Trophoblast cell (in vitro differentiated cells and primary cell): Measurements from ENCODE around the gene PLEKHG4B.

ENCODE experiments used
- DNase-seq, 2 donors: peaks; one replicate each; pipeline ENCODE4 v3.0.0-alpha.2; 2016
- H2AFZ ChIP-seq: 2 replicates; pipeline ENCODE4 v1.6.1; 2013; ENCODE audit warnings: low read length, moderate library complexity, mild to moderate bottlenecking; ENCODE audit not compliant: insufficient read depth, poor library complexity
- H2AK5ac ChIP-seq: 2 replicates; pipeline ENCODE4 v1.6.1; 2013; ENCODE audit warnings: mild to moderate bottlenecking, low read length
- H2BK120ac ChIP-seq: 2 replicates; pipeline ENCODE4 v1.6.1; 2013; ENCODE audit warnings: low read length, mild to moderate bottlenecking, moderate library complexity; ENCODE audit not compliant: insufficient read depth, poor library complexity
- H2BK12ac ChIP-seq: 2 replicates; pipeline ENCODE4 v1.6.1; 2013; ENCODE audit warnings: mild to moderate bottlenecking, low read length, moderate library complexity
- H2BK5ac ChIP-seq: 2 replicates; pipeline ENCODE4 v1.6.1; 2013; ENCODE audit warnings: low read length, low read depth, moderate library complexity, mild to moderate bottlenecking; ENCODE audit not compliant: poor library complexity
- H3K14ac ChIP-seq: 2 replicates; pipeline ENCODE4 v1.6.1; 2013; ENCODE audit warnings: mild to moderate bottlenecking, low read length
- H3K18ac ChIP-seq: 2 replicates; pipeline ENCODE4 v1.6.1; 2013; ENCODE audit warnings: mild to moderate bottlenecking, low read length
- H3K23ac ChIP-seq: 2 replicates; pipeline ENCODE4 v1.6.1; 2013; ENCODE audit warnings: low read length
- H3K27ac ChIP-seq: 2 replicates; pipeline ENCODE4 v1.5.1; 2013; ENCODE audit warnings: low read depth, mild to moderate bottlenecking, inconsistent platforms, low read length, moderate library complexity
- H3K27me3 ChIP-seq: 2 replicates; pipeline ENCODE4 v1.6.1; 2013; ENCODE audit warnings: inconsistent platforms, mild to moderate bottlenecking, low read length, moderate library complexity; ENCODE audit not compliant: insufficient read depth
- H3K36me3 ChIP-seq, 2 experiments: 1 replicate in 1 of 2; 2 replicates in 1 of 2; pipeline ENCODE4 v1.6.1; 2013; ENCODE audit warnings: low read length in 2 of 2, mild to moderate bottlenecking in 2 of 2, moderate library complexity in 1 of 2; ENCODE audit not compliant: insufficient read depth in 2 of 2, control insufficient read depth in 1 of 2
- H3K4ac ChIP-seq: 2 replicates; pipeline ENCODE4 v1.6.1; 2013; ENCODE audit warnings: low read depth, mild to moderate bottlenecking, low read length, moderate library complexity
- H3K4me1 ChIP-seq, 2 experiments: 1 replicate in 1 of 2; 2 replicates in 1 of 2; pipeline ENCODE4 v1.6.1; 2013; ENCODE audit warnings: low read length in 2 of 2, mild to moderate bottlenecking in 2 of 2, moderate library complexity in 1 of 2; ENCODE audit not compliant: insufficient read depth in 2 of 2, control insufficient read depth in 1 of 2
- H3K4me2 ChIP-seq: 2 replicates; pipeline ENCODE4 v1.6.1; 2013; ENCODE audit warnings: inconsistent platforms, mild to moderate bottlenecking, low read length, moderate library complexity
- H3K4me3 ChIP-seq: 2 replicates; pipeline ENCODE4 v1.5.1; 2013; ENCODE audit warnings: mild to moderate bottlenecking, low read depth, low read length, inconsistent platforms
- H3K79me1 ChIP-seq: one replicate; pipeline ENCODE4 v1.6.1; 2013; ENCODE audit warnings: low read length
- H3K79me2 ChIP-seq: 2 replicates; pipeline ENCODE4 v1.6.1; 2013; ENCODE audit warnings: low read length, mild to moderate bottlenecking; ENCODE audit not compliant: control insufficient read depth, insufficient read depth, poor library complexity
- H3K9ac ChIP-seq: 2 replicates; pipeline ENCODE4 v1.6.1; 2013; ENCODE audit warnings: mild to moderate bottlenecking, low read length
- H3K9me3 ChIP-seq: 2 replicates; pipeline ENCODE4 v1.6.1; 2013; ENCODE audit warnings: low read depth, mild to moderate bottlenecking, control low read depth, inconsistent platforms, low read length; ENCODE audit not compliant: insufficient read depth
- H4K12ac ChIP-seq: 2 replicates; pipeline ENCODE4 v1.6.1; 2013; ENCODE audit warnings: low read depth, mild to moderate bottlenecking, low read length, moderate library complexity
- H4K8ac ChIP-seq: 2 replicates; pipeline ENCODE4 v1.6.1; 2013; ENCODE audit warnings: low read depth, mild to moderate bottlenecking, low read length, moderate library complexity
- H4K91ac ChIP-seq: one replicate; pipeline ENCODE4 v1.6.1; 2013; ENCODE audit warnings: low read depth, mild to moderate bottlenecking, low read length, moderate library complexity
- WGBS: extraction: QIAGEN DNeasy Blood & Tissue Kit; methylation state at CpG from one replicate; pipeline ENCODE4 v1.1.7; 2013; ENCODE audit warnings: missing lambda C conversion rate; ENCODE audit not compliant: insufficient read length, insufficient coverage; ENCODE audit errors: extremely low coverage; 5-methylcytosine and 5-hydroxymethylcytosine counted together

The PLEKHG4B gene

DNA sequence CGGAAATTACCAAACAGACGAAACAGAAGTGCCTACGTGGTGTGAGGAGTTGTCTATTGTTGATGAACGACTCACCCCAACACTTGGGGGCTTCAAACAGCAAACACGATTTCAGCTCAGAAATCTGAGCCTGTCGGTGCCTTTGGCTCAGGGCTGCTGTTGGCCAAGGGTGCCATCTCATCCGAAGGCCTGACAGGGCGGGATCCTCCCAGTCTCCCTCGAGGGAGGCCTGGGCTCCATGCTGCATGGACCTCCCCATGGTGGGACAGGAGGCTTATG lies 100.7 kb downstream of the PLEKHG4B start:
- no peak overlapping the region for H4K91ac ChIP-seq

DNA sequence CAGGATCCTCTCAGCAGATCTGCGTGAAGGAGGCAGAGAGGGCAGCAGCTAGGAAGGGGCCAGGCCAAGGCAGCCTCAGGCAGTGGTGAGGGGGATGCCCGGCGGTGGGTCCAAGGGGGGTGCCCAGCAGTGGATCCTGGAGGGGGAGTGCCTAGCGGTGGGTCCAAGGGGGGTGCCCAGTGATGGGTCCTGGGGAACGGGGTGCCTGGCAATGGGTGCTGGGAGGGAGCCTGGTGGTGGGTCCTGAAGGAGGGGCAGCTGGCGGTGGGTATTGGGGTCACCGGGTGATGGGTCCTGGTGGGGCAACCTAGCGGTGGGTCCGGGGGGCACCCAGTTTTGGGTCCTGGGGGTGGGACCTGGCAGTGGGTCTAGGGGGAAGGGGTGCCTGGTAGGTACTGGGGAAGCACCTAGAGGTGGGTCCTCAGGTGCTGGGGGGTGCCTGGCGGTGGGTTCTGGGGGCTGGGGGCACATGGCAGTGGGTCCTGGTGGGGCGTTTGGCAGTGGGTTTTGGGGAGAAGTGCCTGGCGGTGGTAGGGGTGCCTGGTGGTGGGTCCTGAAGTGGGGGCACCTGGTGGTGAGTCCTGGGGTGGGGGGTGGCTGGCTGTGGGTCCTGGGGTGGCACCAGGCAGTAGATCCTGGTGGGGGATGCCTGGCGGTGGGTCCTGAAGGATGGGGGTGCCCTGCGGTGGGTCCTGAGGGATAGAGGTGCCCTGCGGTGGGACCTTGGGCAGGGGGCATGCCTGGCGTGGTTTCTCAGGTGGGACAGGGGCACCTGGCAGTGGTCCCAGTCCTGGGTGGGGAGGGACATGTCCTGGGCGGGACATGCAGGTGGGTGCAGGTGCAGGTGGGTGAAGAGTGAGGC lies 101.2 kb downstream of the PLEKHG4B start:
- no peak overlapping the region for H4K12ac ChIP-seq
- no peaks in the 10 kb centered on the region for H3K79me1 ChIP-seq
- no peak overlapping the region for H2BK5ac ChIP-seq
- no peak overlapping the region for H4K8ac ChIP-seq
- H3K4me1 ChIP-seq, result peaks cover 0 to 1% of the 10 kb centered on the region in 2 experiments
- no peaks in the 10 kb centered on the region for H3K9me3 ChIP-seq
- H2BK12ac ChIP-seq, result no peak overlapping the region
- H2AK5ac ChIP-seq, result no peak overlapping the region
- H3K79me2 ChIP-seq, result no peaks in the 10 kb centered on the region
- H3K18ac ChIP-seq, result no peak overlapping the region
- no peaks in the 10 kb centered on the region for H3K36me3 ChIP-seq
- H2BK120ac ChIP-seq, result no peak overlapping the region
- no peak overlapping the region for H3K9ac ChIP-seq
- no peak overlapping the region for H2AFZ ChIP-seq
- no peak overlapping the region for H3K4me2 ChIP-seq
- H3K4ac ChIP-seq, result no peak overlapping the region
- H3K4me3 ChIP-seq, result no peak overlapping the region
- H3K27me3 ChIP-seq, result no peaks in the 10 kb centered on the region
- DNase-seq, result no peak
- WGBS, result no CpG with 5 or more reads among the region's 17 CpGs
- no peak overlapping the region for H3K23ac ChIP-seq
- no peak overlapping the region for H4K91ac ChIP-seq
- no peak overlapping the region for H3K14ac ChIP-seq
- H3K27ac ChIP-seq, result no peak overlapping the region

More for the DNA sequence above, 100.7 kb downstream of the PLEKHG4B start:
- H4K12ac ChIP-seq, result no peak overlapping the region
- H3K9ac ChIP-seq, result no peak overlapping the region
- H3K4me2 ChIP-seq, result no peak overlapping the region
- H2BK12ac ChIP-seq, result no peak overlapping the region
- no peak overlapping the region for H3K4me3 ChIP-seq
- no peak overlapping the region for H3K18ac ChIP-seq
- H3K79me2 ChIP-seq, result no peaks in the 10 kb centered on the region
- no peak overlapping the region for H3K4ac ChIP-seq
- no peak overlapping the region for H2AK5ac ChIP-seq
- H3K4me1 ChIP-seq, result peaks cover 0 to 7% of the 10 kb centered on the region in 2 experiments
- no peak overlapping the region for H4K8ac ChIP-seq
- WGBS, result no CpG with 5 or more reads among the region's 9 CpGs
- no peak overlapping the region for H2BK120ac ChIP-seq
- H2BK5ac ChIP-seq, result no peak overlapping the region
- no peaks in the 10 kb centered on the region for H3K36me3 ChIP-seq
- no peaks in the 10 kb centered on the region for H3K27me3 ChIP-seq
- DNase-seq, result no peak
- no peaks in the 10 kb centered on the region for H3K9me3 ChIP-seq
- H3K14ac ChIP-seq, result no peak overlapping the region
- H3K79me1 ChIP-seq, result no peaks in the 10 kb centered on the region
- H2AFZ ChIP-seq, result no peak overlapping the region
- H3K27ac ChIP-seq, result no peak overlapping the region
- no peak overlapping the region for H3K23ac ChIP-seq

DNA sequence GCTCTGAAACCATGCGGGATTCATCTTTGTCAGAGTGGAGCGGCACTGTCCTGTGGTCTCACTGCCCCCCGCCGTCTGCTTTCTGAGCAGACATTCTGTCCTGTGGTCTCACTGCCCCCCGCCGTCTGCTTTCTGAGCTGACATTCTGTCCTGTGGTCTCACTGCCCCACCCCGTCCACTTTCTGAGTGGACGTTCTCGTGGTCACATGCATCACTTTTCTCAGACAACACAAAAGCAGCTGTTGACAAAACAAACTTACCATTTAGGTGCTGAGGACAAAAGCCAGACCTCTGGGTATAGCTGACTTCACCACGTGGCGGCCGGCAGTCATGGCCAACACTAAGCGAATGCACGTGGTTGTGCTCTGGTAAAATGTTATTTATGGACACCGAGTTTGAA lies 102.1 kb downstream of the PLEKHG4B start:
- Histone ChIP-seq H3K9me3 (no peaks in the 10 kb centered on the region), H2BK12ac (no peak overlapping the region), H3K79me2 (no peaks in the 10 kb centered on the region), H2AK5ac (no peak overlapping the region), H2AFZ (no peak overlapping the region), H2BK5ac (no peak overlapping the region), H3K4me3 (no peak overlapping the region), H4K8ac (no peak overlapping the region), H4K91ac (no peak overlapping the region), H3K14ac (no peak overlapping the region), H3K23ac (no peak overlapping the region), H3K4me2 (no peak overlapping the region), H3K4ac (no peak overlapping the region), H3K27me3 (no peaks in the 10 kb centered on the region), H3K9ac (no peak overlapping the region), H2BK120ac (no peak overlapping the region), H3K36me3 (peaks cover 0 to 2% of the 10 kb centered on the region in 2 experiments), H3K4me1 (no peaks in the 10 kb centered on the region), H3K79me1 (no peaks in the 10 kb centered on the region), H4K12ac (no peak overlapping the region), H3K27ac (no peak overlapping the region), H3K18ac (no peak overlapping the region)
- no CpG with 5 or more reads among the region's 15 CpGs for WGBS
- DNase-seq, result no peak

- Histone ChIP-seq H3K14ac (no peak overlapping the region), H3K18ac (no peak overlapping the region), H3K4ac (no peak overlapping the region), H3K27ac (no peak overlapping the region), H3K79me1 (no peaks in the 10 kb centered on the region), H3K79me2 (no peaks in the 10 kb centered on the region), H3K4me2 (no peak overlapping the region), H3K9me3 (no peaks in the 10 kb centered on the region), H2BK120ac (no peak overlapping the region), H4K12ac (no peak overlapping the region), H3K4me3 (no peak overlapping the region), H2AFZ (no peak overlapping the region), H3K9ac (no peak overlapping the region), H3K4me1 (no peaks in the 10 kb centered on the region), H2AK5ac (no peak overlapping the region), H3K27me3 (no peaks in the 10 kb centered on the region), H2BK5ac (no peak overlapping the region), H3K36me3 (peaks cover 0 to 2% of the 10 kb centered on the region in 2 experiments), H4K8ac (no peak overlapping the region), H2BK12ac (no peak overlapping the region), H3K23ac (no peak overlapping the region), H4K91ac (no peak overlapping the region)
- WGBS, result no CpG with 5 or more reads among the region's 36 CpGs
- DNase-seq, result no peak
These were observed 102.7 kb downstream of the PLEKHG4B start for GRCh38 chr5:194603-195209.
